MM.1S (cell line): Measurements from ENCODE around the gene LIPT1.

ENCODE experiments used
- DNase-seq: peaks from one replicate; pipeline ENCODE4 v3.0.0-alpha.2; 2015
- H2AFZ ChIP-seq: fragments of 300-600 bp; sonication (generic); 2 replicates; pipeline ENCODE4 v1.6.0; 2016; ENCODE audit warnings: antibody characterized with exemption, low read length
- H3F3A ChIP-seq: fragments of 300-600 bp; sonication (generic); 2 replicates; pipeline ENCODE4 v1.6.1; 2016; ENCODE audit warnings: mild to moderate bottlenecking, antibody characterized with exemption, low read length, moderate library complexity, mixed read lengths; ENCODE audit not compliant: insufficient read depth
- H3K27ac ChIP-seq: fragments of 300-600 bp; sonication (generic); 2 replicates; pipeline ENCODE4 v1.5.1; 2016; ENCODE audit warnings: mild to moderate bottlenecking, low read length
- H3K27me3 ChIP-seq: fragments of 300-600 bp; sonication (generic); replicated peaks from 2 replicates; pipeline ENCODE4 v1.6.0; 2016; ENCODE audit warnings: low read length; ENCODE audit not compliant: insufficient read depth
- H3K36me3 ChIP-seq: fragments of 300-600 bp; sonication (generic); replicated peaks from 2 replicates; pipeline ENCODE4 v1.6.1; 2016; ENCODE audit warnings: mild to moderate bottlenecking, low read length, mixed read lengths; ENCODE audit not compliant: insufficient read depth
- H3K4me1 ChIP-seq: fragments of 300-600 bp; sonication (generic); 2 replicates; pipeline ENCODE4 v1.6.1; 2016; ENCODE audit warnings: low read length, mixed read lengths
- H3K4me2 ChIP-seq: fragments of 300-600 bp; sonication (generic); 2 replicates; pipeline ENCODE4 v1.6.0; 2016; ENCODE audit warnings: low read depth, low read length
- H3K4me3 ChIP-seq: fragments of 300-600 bp; sonication (generic); 2 replicates; pipeline ENCODE4 v1.5.1; 2016; ENCODE audit warnings: low read length, mixed read lengths
- H3K79me2 ChIP-seq: fragments of 300-600 bp; sonication (generic); 2 replicates; pipeline ENCODE4 v1.6.1; 2016; ENCODE audit warnings: mixed run types, low read length, mixed read lengths
- H3K9ac ChIP-seq: fragments of 300-600 bp; sonication (generic); 2 replicates; pipeline ENCODE4 v1.6.1; 2016; ENCODE audit warnings: low read length, mixed read lengths
- H3K9me2 ChIP-seq: fragments of 300-600 bp; sonication (generic); replicated peaks from 2 replicates; pipeline ENCODE4 v1.6.1; 2016; ENCODE audit warnings: mild to moderate bottlenecking, low read length, mixed read lengths; ENCODE audit not compliant: insufficient read depth
- H3K9me3 ChIP-seq: fragments of 300-600 bp; sonication (generic); replicated peaks from 2 replicates; pipeline ENCODE4 v1.6.1; 2016; ENCODE audit warnings: mild to moderate bottlenecking, low read length, mixed read lengths; ENCODE audit not compliant: insufficient read depth
- H4K20me1 ChIP-seq: fragments of 300-600 bp; sonication (generic); 2 replicates; pipeline ENCODE4 v1.6.1; 2016; ENCODE audit warnings: mild to moderate bottlenecking, low read length, moderate library complexity, mixed read lengths; ENCODE audit not compliant: insufficient read depth
- EZH2 ChIP-seq: fragments of 300-600 bp; sonication (generic); optimal IDR thresholded peaks from 2 replicates; pipeline ENCODE3; 2017; ENCODE audit warnings: low read depth, mild to moderate bottlenecking, antibody characterized with exemption, low read length, mixed read lengths
- EZH2phosphoT487 ChIP-seq: fragments of 300-600 bp; sonication (generic); IDR thresholded peaks from 2 replicates; pipeline ENCODE4 v1.6.1; 2018; ENCODE audit warnings: antibody characterized with exemption, low read length
- TF ChIP-seq, protein P1 (sequence below): fragments of 300-600 bp; sonication (generic); IDR thresholded peaks from 2 replicates; pipeline ENCODE4 v1.5.1; 2016; ENCODE audit warnings: antibody characterized with exemption, low read length, mixed read lengths

The LIPT1 gene

DNA sequence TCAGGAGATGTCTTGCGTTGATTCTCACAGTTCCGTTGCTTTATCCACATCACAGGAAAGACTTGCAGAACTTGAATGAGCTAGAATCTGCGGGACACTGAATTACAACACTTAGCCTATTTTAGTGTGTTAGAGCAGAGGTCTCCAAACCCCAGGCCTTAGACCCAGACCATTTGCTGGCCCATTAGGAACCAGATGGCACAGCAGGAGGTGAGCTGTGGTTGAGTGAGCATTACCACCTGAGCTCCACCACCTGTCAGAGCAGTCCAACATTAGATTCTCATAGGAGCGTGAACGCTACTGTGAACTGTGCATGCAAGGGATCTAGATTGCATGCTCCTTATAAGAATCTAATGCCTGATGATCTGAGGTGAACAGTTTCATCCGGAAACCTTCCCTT, 30.0 kb downstream of the LIPT1 start:
- Histone ChIP-seq H3K9me3 (no peaks in the 10 kb centered on the region), H3F3A (no peaks in the 10 kb centered on the region), H4K20me1 (no peaks in the 10 kb centered on the region), H3K79me2 (peaks cover 58% of the 10 kb centered on the region), H3K4me1 (0 out of 2 replicates have a peak, but pooled peaks cover 4% of the 10 kb centered on the region), H3K36me3 (no peaks in the 10 kb centered on the region), H3K9me2 (no peaks in the 10 kb centered on the region), H3K9ac (no peak overlapping the region), H3K4me2 (no peak overlapping the region), H3K4me3 (no peak overlapping the region), H2AFZ (no peak overlapping the region), H3K27ac (no peak overlapping the region), H3K27me3 (no peaks in the 10 kb centered on the region)
- TF ChIP-seq, protein P1, sequence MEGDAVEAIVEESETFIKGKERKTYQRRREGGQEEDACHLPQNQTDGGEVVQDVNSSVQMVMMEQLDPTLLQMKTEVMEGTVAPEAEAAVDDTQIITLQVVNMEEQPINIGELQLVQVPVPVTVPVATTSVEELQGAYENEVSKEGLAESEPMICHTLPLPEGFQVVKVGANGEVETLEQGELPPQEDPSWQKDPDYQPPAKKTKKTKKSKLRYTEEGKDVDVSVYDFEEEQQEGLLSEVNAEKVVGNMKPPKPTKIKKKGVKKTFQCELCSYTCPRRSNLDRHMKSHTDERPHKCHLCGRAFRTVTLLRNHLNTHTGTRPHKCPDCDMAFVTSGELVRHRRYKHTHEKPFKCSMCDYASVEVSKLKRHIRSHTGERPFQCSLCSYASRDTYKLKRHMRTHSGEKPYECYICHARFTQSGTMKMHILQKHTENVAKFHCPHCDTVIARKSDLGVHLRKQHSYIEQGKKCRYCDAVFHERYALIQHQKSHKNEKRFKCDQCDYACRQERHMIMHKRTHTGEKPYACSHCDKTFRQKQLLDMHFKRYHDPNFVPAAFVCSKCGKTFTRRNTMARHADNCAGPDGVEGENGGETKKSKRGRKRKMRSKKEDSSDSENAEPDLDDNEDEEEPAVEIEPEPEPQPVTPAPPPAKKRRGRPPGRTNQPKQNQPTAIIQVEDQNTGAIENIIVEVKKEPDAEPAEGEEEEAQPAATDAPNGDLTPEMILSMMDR, result no peak
- TF ChIP-seq EZH2 (no peak), EZH2phosphoT487 (no peak)
- DNase-seq, result no peak

DNA sequence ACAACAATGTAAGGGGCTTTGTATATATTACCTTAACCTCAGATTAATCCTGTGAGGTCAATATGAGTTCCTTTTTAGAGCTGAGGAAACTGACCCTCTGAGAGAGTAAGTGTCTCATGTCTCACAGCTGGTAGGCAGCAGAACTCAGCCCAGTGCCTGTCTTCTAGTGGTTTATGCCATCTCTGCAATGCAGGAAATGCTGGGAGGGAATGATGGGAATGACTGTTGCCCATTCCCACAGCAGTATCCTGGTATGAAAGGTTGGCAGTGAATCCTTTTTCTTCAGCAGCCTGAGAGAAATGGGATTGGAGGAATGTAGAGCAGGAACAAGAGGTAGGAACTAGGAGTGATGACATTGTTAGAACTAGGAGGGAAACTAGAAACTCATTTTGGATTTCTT, 32.2 kb downstream of the LIPT1 start:
- Histone ChIP-seq H3K79me2 (peaks cover 37% of the 10 kb centered on the region), H2AFZ (no peak overlapping the region), H3K9ac (no peak overlapping the region), H3K4me2 (no peak overlapping the region), H3K36me3 (no peaks in the 10 kb centered on the region), H3K27me3 (no peaks in the 10 kb centered on the region), H3K4me1 (0 out of 2 replicates have a peak, but pooled peaks cover 1% of the 10 kb centered on the region), H4K20me1 (no peaks in the 10 kb centered on the region), H3K4me3 (no peak overlapping the region), H3K9me2 (no peaks in the 10 kb centered on the region), H3K27ac (no peak overlapping the region), H3F3A (no peaks in the 10 kb centered on the region), H3K9me3 (no peaks in the 10 kb centered on the region)
- no peak for DNase-seq
- TF ChIP-seq EZH2phosphoT487 (no peak), EZH2 (no peak)
- TF ChIP-seq, protein P1, result no peak

DNA sequence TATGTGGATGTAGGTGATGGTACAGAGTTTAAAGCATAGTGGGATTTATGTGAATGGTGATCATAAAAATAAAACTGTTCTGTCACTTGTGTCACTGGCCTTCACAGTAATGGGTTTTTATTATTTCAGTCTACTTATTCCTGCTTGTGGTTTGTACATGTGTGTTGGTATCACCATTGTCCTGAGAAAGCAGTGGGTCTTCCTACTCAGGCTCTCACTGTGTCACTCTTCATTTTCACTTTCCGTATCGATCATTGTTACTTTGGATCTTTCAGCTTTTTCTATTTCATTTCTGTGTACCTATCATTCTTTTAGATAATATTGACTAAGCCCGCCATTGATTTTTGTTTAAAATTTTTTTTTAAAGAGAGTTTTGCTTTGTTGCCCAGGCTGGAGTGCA, 33.6 kb downstream of the LIPT1 start:
- H3K36me3 ChIP-seq, result no peaks in the 10 kb centered on the region
- no peaks in the 10 kb centered on the region for H3K27me3 ChIP-seq
- H3K9me3 ChIP-seq, result no peaks in the 10 kb centered on the region
- H2AFZ ChIP-seq, result no peak overlapping the region
- TF ChIP-seq EZH2 (no peak), EZH2phosphoT487 (no peak)
- TF ChIP-seq, protein P1, result no peak
- no peaks in the 10 kb centered on the region for H4K20me1 ChIP-seq
- H3K4me2 ChIP-seq, result no peak overlapping the region
- no peak overlapping the region for H3K9ac ChIP-seq
- H3K27ac ChIP-seq, result no peak overlapping the region
- H3F3A ChIP-seq, result no peaks in the 10 kb centered on the region
- no peak for DNase-seq
- no peaks in the 10 kb centered on the region for H3K4me1 ChIP-seq
- H3K9me2 ChIP-seq, result no peaks in the 10 kb centered on the region
- H3K4me3 ChIP-seq, result no peak overlapping the region
- peaks cover 25% of the 10 kb centered on the region for H3K79me2 ChIP-seq
